ENCODE data around the gene SLC22A23. TPM values are rescaled to one million over a fixed set of nuclear protein-coding genes. Genes with fewer than 3 reads are reported as not detected.
"Not testable (repeated sequence)": the region's sequence is repeated elsewhere in the genome, so short reads cannot be mapped to it uniquely, and the experiment has no call there.

The SLC22A23 gene
- total RNA-seq, 1 donor from 2014 or later: 10.3 TPM

GRCh38 chr6:3381233-3381921 lies 75.5 kb downstream of the SLC22A23 start:
- no peak for DNase-seq (ENCODE audit: low spot score)
- intact Hi-C loops (cut with DNase I): no loop called here
- ATAC-seq: no peak

GRCh38 chr6:3380344-3381232 lies 76.3 kb downstream of the SLC22A23 start:
- DNase-seq (ENCODE audit: low spot score) (no peak), ATAC-seq (no peak)
- intact Hi-C loops (cut with DNase I): no loop called here

DNA sequence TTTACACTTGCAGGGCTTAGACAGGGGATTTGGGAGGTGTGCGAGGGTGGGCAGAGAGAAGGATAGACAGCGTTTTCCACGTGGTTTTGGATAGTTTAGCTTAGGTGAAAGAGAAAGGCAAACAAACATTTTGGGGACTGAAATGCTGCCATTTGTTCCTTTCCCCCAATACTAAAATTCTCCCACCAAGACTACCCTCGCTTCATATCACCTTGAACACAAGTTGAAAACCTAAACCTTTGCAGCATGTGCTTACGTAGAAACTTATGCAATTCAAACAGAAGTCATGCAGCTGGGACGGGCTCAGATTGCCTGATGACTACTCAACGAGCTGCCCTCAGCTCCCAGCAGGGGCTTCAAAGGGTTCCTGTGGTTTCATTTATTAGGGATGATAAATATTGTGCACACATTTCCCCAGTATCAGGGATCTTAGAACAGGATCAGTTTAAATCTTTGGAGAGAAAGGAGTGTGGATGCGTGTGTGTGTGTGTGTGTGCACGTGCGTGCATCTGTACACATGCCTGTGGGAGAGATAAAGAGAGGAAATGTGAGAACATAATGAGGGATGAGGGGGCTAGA lies 77.3 kb downstream of the SLC22A23 start:
- DNase-seq (ENCODE audit: low spot score) (no peak), ATAC-seq (no peak)
- intact Hi-C loops (cut with DNase I): no loop called here

DNA sequence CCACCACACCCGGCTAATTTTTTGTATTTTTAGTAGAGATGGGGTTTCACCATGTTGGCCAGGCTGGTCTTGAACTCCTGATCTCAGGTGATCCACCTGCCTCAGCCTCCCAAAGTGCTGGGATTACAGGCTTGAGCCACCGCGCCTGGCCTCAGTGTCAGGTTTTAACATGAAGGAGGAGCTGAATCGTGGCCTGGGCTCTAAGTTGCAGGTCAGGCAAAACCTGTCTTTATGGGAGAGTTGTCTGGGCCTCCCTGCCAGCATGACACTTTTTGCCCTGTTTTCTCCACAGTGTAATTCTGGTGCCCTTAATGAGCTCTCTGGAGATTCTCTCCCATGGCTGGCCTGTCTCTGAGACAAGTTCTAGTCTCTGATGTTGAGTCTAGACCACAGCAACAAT lies 78.0 kb downstream of the SLC22A23 start:
- DNase-seq (ENCODE audit: low spot score); ATAC-seq; intact Hi-C loops (cut with DNase I): not testable (repeated sequence)

DNA sequence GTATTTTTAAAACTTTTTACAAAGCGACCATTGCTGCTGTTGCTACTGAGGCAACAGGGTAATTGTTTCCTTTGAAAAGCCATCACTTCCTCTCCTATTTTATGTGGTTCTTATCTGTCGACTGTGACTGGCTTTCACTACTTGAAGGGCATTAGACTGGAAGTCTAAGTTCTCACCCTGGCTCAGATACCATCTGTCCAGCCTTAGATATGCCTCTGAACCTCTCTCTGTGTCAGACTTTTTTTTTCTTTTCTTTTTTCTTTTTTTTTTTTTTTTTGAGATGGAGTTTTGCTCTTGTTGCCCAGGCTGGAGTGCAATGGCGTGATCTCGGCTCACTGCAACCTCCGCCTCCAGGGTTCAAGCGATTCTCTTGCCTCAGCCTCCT lies 78.5 kb downstream of the SLC22A23 start:
- intact Hi-C loops (cut with DNase I): not testable (repeated sequence)

DNA sequence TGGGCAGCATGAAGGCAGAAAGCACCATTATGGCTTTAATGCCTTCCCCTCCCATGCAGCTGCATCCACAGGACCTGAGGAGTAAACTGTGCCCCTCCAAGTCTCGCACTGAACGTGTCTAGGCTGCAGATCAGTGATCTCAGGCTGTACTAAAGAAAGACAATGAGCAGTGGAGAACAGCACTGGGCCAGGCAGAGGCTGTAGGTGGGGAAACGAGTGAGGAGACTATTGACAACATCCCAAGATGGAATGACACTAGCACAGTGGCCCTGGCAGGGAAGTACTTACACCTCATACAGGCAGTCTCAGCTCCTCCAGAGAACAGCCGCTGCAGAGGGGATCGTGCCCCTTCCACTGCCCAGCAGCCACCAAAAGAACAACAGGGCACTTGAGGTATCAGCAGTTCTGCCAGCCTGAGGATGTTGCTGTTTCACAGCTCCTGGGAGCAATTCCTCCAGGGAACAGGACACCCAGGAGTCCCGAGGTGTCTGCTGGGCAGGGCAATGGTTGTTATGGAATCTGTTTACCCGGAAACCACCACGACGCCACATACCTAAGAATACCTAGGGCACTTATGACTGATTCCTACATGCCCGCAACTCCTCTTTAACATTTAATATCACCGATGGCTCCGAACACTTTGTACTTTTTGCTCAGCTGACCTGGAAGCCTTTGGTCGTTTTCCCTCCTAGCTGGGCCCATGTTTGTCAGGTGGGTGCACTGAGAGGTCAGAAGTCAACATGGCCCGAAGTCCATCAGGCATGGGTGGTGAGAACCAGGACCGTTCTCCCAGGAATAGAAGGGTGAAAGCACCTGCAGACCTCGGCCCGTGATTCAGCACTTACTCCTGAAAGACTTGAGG lies 79.1 kb downstream of the SLC22A23 start:
- intact Hi-C loops (cut with DNase I): no loop called here
- DNase-seq (ENCODE audit: low spot score) (no peak), ATAC-seq (no peak)

More for the DNA sequence above, 78.5 kb downstream of the SLC22A23 start:
- not testable (repeated sequence) for ATAC-seq; DNase-seq (ENCODE audit: low spot score)

- no peak for DNase-seq (ENCODE audit: low spot score)
- no peak for ATAC-seq
- intact Hi-C loops (cut with DNase I): no loop called here
Measured at GRCh38 chr6:3376893-3377535, 79.8 kb downstream of the SLC22A23 start.

DNA sequence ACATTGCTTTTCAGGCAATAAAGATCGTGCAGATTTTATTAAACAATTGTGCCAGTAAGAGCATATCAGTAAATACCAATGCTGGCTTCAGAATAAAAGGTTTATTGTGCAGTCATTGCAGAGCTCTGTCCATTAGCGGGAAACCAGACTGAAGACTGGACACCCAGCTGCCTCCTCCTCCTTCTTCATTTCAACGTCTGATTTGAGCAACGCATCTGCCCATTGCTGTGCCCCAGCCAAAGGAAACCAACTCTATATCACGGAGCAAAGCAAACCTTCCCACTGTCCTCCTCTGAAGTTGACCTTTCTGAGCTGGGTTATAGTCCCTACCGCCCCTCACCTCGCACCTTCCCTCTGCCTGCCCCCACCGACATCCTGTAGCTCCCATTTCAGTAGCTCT lies 80.8 kb downstream of the SLC22A23 start:
- ATAC-seq (no peak), DNase-seq (ENCODE audit: low spot score) (no peak)
- intact Hi-C loops (cut with DNase I): no loop called here

- intact Hi-C loops (cut with DNase I): no loop called here
- no peak for ATAC-seq
- DNase-seq (ENCODE audit: low spot score): no peak
Measured at GRCh38 chr6:3373597-3374203, 83.2 kb downstream of the SLC22A23 start.

- ATAC-seq: no peak
- intact Hi-C loops (cut with DNase I): no loop called here
- DNase-seq (ENCODE audit: low spot score): no peak
Measured at GRCh38 chr6:3372912-3373554, 83.8 kb downstream of the SLC22A23 start.

- intact Hi-C loops (cut with DNase I): no loop called here
- DNase-seq (ENCODE audit: low spot score) (no peak), ATAC-seq (no peak)
Measured at GRCh38 chr6:3372184-3372846, 84.5 kb downstream of the SLC22A23 start.

GRCh38 chr6:3371222-3371949 lies 85.5 kb downstream of the SLC22A23 start:
- DNase-seq (ENCODE audit: low spot score) (no peak), ATAC-seq (no peak)
- intact Hi-C loops (cut with DNase I): no loop called here

- DNase-seq (ENCODE audit: low spot score) (no peak), ATAC-seq (no peak)
- intact Hi-C loops (cut with DNase I): no loop called here
Measured at GRCh38 chr6:3370361-3371221, 86.3 kb downstream of the SLC22A23 start.

- intact Hi-C loops (cut with DNase I): no loop called here
- DNase-seq (ENCODE audit: low spot score): no peak
- no peak for ATAC-seq
Measured at GRCh38 chr6:3369985-3370360, 86.9 kb downstream of the SLC22A23 start.

DNA sequence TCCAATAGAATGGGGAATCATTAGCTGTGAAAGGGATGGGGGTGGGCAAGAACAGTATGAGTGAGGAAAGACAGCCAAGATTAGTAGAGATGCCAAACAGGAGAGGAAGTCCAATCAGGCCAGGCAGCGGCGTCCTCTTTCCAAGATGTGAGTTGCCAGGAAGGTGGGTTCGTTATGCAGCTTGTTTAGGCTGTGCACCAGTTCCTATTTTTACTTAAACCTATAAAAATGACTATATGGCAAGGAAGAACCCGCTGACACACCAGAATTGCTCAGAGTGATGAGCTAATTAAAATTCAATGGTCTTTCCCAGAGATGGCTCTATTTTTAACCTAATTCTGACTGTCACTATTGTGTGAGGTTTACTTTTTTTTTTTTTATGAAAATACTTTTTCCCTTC lies 88.2 kb downstream of the SLC22A23 start:
- DNase-seq (ENCODE audit: low spot score) (no peak), ATAC-seq (peak; percentile 33)
- intact Hi-C loops (cut with DNase I): no loop called here

- ATAC-seq (peak; percentile 75), DNase-seq (ENCODE audit: low spot score) (no peak)
- intact Hi-C loops (cut with DNase I): no loop called here
Measured at GRCh38 chr6:3367630-3368029, 89.2 kb downstream of the SLC22A23 start.
